IPS DF 6.9 (cell line): Measurements from ENCODE around the gene ZDHHC8.
A peak's percentile ranks its signal among the peaks of the same experiment; 100 is the strongest.

Source experiments
- DNase-seq: peaks from one replicate; pipeline ENCODE4 v3.0.0-alpha.2; 2013; ENCODE audit warnings: low read depth, low spot score
- H3K27ac ChIP-seq: one replicate; pipeline ENCODE4 v1.5.1; 2013; ENCODE audit warnings: low read length, control low read depth
- H3K27me3 ChIP-seq: 2 replicates; pipeline ENCODE4 v1.6.1; 2013; ENCODE audit warnings: mild to moderate bottlenecking, low read length; ENCODE audit not compliant: control insufficient read depth, insufficient read depth
- H3K36me3 ChIP-seq: 2 replicates; pipeline ENCODE4 v1.6.1; 2013; ENCODE audit warnings: low read length; ENCODE audit not compliant: control insufficient read depth, insufficient read depth
- H3K4me1 ChIP-seq: 2 replicates; pipeline ENCODE4 v1.6.1; 2013; ENCODE audit warnings: low read length; ENCODE audit not compliant: control insufficient read depth, insufficient read depth
- H3K4me3 ChIP-seq: 2 replicates; pipeline ENCODE4 v1.5.1; 2013; ENCODE audit warnings: mild to moderate bottlenecking, low read length
- H3K9me3 ChIP-seq: 2 replicates; pipeline ENCODE4 v1.6.1; 2013; ENCODE audit warnings: low read length, inconsistent platforms; ENCODE audit not compliant: control insufficient read depth, insufficient read depth
- WGBS: extraction: QIAGEN DNeasy Blood & Tissue Kit; methylation state at CpG from one replicate; pipeline ENCODE4 v1.1.7; 2013; ENCODE audit warnings: mixed read lengths, missing lambda C conversion rate; ENCODE audit not compliant: insufficient read length, insufficient coverage; 5-methylcytosine and 5-hydroxymethylcytosine counted together

ZDHHC8 gene

DNA sequence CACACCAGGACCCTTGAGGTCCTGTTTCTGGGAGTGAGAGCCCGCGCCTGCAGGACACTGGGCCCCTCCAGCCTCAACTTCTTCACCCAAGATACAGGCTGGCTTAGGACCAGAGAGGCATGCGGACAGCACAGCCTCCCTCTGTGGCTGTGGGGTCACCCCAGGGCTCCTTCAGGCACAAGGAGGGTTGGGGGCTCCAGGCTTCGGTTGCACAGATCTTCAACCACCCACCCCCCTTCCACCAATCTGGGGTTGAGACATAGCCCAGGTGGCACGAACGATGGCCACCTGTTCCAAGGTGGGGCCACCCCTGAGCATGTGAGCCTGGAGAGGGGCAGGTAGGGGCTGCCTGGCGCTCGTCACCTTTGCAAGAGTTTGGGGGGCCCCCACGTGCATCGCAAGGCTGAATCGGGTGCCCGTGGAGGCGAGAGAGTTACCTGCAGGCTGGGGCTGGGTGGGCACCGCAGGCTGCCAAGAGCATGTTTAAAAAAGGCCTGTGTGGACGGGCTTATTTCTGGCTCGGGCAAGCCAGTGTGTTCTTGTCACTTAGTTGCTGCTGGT is 1.2 kb downstream of the ZDHHC8 start:
- no CpG with 5 or more reads among the region's 16 CpGs for WGBS
- peaks cover 4% of the 10 kb centered on the region; the same call in 1 of the 2 replicates for H3K4me1 ChIP-seq
- H3K36me3 ChIP-seq = no peaks in the 10 kb centered on the region; the same call in 1 of the 2 replicates
- H3K4me3 ChIP-seq = peak overlapping the region; percentile 61; the same call in 1 of the 2 replicates
- no peak overlapping the region for H3K27ac ChIP-seq
- H3K27me3 ChIP-seq = no peaks in the 10 kb centered on the region
- H3K9me3 ChIP-seq = no peaks in the 10 kb centered on the region
- DNase-seq = no peak

DNA sequence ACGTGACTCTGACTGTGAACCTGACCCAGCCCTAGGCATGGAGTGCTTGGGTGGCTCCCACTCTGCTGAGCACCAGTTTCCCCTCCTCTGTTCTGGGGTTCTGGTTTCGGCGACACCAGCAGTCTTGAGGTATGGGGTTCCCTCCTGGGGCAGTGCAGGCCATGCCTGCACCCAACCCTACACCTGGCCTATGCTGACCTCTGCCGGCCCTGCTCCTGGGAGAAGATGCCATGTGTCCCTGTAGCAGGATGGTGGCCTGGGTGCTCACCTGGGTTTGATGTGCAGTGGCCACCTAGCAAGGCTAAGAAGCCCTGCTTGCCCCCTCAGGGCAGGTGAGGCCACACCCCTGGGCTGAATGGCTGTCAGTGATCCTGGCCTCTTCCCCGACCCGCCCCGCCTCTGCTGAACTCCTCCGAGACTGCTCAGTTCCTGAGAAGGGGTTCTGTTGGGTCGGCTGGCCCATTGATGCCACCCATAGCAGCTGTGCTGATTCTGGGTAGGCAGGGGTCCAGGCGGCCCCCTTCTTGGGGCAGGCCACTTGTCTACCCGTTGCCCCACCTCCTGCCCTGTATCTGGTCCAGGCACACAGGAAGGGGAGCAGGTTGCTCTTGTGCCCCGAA is 2.4 kb downstream of the ZDHHC8 start:
- no CpG with 5 or more reads among the region's 12 CpGs for WGBS
- no peak for DNase-seq
- Histone ChIP-seq H3K27me3 (no peaks in the 10 kb centered on the region), H3K4me3 (no peak overlapping the region), H3K4me1 (peaks cover 4% of the 10 kb centered on the region; the same call in 1 of the 2 replicates), H3K27ac (no peak overlapping the region), H3K36me3 (no peaks in the 10 kb centered on the region; the same call in 1 of the 2 replicates), H3K9me3 (no peaks in the 10 kb centered on the region)

DNA sequence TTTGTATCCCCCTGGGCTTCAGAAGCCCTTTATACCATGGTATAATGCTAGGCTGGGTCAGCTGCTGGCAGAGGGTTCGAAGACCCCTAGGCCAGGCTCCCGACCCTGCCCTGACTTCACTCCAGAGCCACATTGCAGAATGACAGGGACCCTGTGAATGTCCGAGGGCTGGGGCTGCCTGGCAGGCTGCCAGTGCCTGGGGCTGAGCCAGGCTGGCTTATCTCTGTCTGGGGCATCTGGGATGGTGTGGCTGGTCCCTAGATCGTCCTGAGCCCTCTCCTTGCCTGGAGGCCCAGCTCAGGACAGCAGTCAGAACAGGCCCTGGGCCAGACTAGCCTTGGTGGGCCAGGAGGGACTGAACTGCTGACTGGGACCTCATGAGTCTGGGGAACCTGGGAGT is 3.7 kb downstream of the ZDHHC8 start:
- Histone ChIP-seq H3K27ac (no peak overlapping the region), H3K36me3 (peaks cover 4% of the 10 kb centered on the region), H3K27me3 (no peaks in the 10 kb centered on the region), H3K9me3 (no peaks in the 10 kb centered on the region), H3K4me1 (peaks cover 4% of the 10 kb centered on the region; the same call in 1 of the 2 replicates), H3K4me3 (no peak overlapping the region)
- WGBS = no CpG with 5 or more reads among the region's 4 CpGs
- DNase-seq = no peak

DNA sequence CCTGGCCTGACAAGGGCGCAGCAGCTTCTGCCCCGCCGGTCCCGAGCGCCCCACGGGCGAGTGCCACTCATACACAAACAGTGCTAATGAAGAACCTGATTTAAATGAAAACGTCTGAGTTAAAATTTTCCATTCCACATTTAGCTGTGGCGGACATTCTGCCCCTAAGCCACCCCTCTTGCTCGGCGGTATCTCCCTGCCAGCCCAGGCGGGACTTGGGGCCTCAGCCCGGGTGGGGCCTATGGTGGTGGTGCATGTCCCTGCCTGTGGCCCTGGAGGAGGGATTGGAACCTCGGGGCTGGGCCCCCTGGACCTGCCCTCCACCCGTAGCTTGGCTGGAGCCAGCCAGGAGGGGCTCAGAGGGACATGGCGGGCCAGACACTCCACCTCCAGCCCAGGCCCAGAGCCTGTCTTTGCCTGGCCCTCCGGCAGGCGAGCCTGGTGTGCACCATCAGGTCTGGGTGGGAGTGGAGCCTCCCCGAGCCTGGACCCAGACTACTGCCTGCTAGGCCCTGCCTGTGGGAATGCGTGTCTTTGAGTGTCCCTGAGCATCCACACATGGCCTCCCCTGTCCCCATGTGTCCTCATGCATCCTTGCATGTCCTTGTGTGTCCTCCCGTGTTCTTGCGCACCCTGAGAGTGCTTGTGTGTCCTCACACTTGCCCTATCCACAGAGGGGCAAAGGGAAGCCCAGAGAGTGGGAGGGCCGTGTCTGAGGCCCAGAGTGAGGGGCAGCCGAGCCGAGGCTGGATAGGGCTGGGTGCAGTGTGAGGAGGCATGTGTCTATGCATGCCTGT is 4.4 kb downstream of the ZDHHC8 start:
- Histone ChIP-seq H3K36me3 (peaks cover 4% of the 10 kb centered on the region), H3K4me1 (peaks cover 4% of the 10 kb centered on the region; the same call in 1 of the 2 replicates), H3K27ac (no peak overlapping the region), H3K27me3 (no peaks in the 10 kb centered on the region), H3K9me3 (no peaks in the 10 kb centered on the region), H3K4me3 (no peak overlapping the region)
- WGBS = no CpG with 5 or more reads among the region's 25 CpGs
- DNase-seq = no peak

DNA sequence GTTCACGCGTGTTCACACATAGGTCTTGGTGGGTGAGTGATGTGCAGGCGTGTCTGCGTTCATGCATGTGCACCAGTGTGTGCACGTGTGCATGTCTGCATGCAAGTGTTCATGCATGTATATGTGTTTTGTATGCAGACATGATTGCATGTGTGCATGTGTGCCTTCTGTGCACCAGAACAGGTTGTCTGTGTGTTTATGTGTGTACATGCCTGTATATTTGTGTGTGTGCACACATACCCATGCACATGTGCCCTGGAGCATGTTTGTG is 4.9 kb downstream of the ZDHHC8 start:
- no peak overlapping the region for H3K4me3 ChIP-seq
- H3K27me3 ChIP-seq = no peaks in the 10 kb centered on the region
- peaks cover 6% of the 10 kb centered on the region for H3K36me3 ChIP-seq
- peaks cover 4% of the 10 kb centered on the region; the same call in 1 of the 2 replicates for H3K4me1 ChIP-seq
- no peak overlapping the region for H3K27ac ChIP-seq
- no peaks in the 10 kb centered on the region for H3K9me3 ChIP-seq
- WGBS = no CpG with 5 or more reads among the region's 5 CpGs
- no peak for DNase-seq

DNA sequence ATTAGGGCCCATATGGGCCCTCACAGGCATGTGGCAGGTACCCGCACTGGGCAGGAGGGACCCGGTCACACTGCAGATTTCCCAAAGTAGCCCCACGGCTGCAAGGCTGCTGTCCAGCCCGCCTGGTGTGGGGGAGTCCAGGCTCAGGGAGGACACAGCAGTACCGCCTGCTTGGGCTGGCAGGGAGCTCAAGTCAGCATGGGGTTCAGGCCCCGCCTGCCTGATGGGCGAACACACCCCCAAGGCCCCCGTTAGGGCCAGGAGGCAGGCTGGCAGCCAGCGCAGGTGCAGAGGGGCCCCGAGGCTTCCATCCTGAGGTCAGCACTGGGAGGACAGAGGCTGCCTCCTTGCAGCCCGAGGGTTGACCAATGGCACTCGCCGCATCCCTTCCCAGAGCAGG is 5.5 kb downstream of the ZDHHC8 start:
- H3K4me1 ChIP-seq = peaks cover 4% of the 10 kb centered on the region; the same call in 1 of the 2 replicates
- no peak for DNase-seq
- WGBS = no CpG with 5 or more reads among the region's 13 CpGs
- H3K36me3 ChIP-seq = peaks cover 11% of the 10 kb centered on the region
- H3K27me3 ChIP-seq = no peaks in the 10 kb centered on the region
- H3K9me3 ChIP-seq = no peaks in the 10 kb centered on the region
- no peak overlapping the region for H3K4me3 ChIP-seq
- H3K27ac ChIP-seq = no peak overlapping the region

DNA sequence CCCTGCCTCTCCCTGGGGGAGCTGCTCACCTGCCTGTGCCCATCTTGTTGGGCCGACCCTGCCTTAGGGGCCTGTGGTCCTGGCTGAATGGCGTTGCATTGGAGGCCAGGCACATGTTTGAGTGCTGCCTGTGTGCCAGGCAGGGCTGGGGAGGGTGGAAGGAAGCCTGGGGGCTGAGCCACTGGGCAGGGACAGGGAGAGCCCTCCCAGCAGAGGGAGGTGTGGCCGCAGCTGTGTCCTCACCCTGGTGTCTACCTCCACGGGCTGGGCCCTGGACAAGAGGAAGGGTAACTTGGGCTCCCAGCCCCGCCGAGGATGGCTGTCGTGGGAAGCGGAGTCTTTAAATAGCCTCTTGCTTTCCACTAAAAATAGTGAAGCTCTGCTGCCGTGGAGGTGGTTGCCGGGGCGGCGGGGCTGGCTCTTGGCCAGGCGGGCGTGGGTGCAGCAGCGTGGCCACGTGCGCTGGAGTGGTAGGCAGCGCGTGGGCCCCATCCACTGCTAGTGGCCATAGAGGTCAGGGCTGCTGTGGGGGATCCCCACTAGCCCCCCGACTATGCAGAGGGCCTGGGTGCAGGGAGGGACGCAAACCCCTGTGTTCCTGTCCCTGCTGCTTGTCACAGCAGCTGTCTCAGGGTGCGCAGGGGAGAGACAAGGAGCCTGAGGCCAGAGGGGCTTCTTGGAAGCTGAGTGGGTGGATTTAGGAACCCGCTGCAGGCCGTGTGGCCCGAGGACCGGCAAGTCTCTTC is 6.2 kb downstream of the ZDHHC8 start:
- no peaks in the 10 kb centered on the region for H3K9me3 ChIP-seq
- no peak overlapping the region for H3K27ac ChIP-seq
- H3K36me3 ChIP-seq = peaks cover 11% of the 10 kb centered on the region
- no peaks in the 10 kb centered on the region for H3K27me3 ChIP-seq
- H3K4me3 ChIP-seq = no peak overlapping the region; the same call in 1 of the 2 replicates
- no CpG with 5 or more reads among the region's 26 CpGs for WGBS
- H3K4me1 ChIP-seq = no peaks in the 10 kb centered on the region
- DNase-seq = no peak

DNA sequence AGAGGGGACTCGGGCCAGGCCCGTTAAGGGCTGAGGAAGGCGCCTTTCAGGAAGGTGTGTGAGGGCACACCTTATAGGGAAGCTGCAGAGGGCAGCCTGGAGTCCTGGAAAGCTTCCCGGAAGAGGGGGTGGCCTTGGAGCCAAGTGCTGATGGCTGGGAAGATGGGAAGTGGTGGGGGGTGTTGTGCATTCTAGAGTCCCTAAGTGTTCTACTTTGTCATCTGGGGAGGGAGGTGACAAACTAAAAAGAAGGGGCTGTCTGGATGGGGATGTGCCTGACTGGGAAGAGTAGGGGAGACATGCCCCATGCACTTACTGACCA is 6.8 kb downstream of the ZDHHC8 start:
- H3K9me3 ChIP-seq = no peaks in the 10 kb centered on the region
- peaks cover 11% of the 10 kb centered on the region for H3K36me3 ChIP-seq
- no peak overlapping the region for H3K27ac ChIP-seq
- DNase-seq = no peak
- H3K4me1 ChIP-seq = no peaks in the 10 kb centered on the region
- WGBS = no CpG with 5 or more reads among the region's 4 CpGs
- H3K27me3 ChIP-seq = no peaks in the 10 kb centered on the region
- no peak overlapping the region for H3K4me3 ChIP-seq

DNA sequence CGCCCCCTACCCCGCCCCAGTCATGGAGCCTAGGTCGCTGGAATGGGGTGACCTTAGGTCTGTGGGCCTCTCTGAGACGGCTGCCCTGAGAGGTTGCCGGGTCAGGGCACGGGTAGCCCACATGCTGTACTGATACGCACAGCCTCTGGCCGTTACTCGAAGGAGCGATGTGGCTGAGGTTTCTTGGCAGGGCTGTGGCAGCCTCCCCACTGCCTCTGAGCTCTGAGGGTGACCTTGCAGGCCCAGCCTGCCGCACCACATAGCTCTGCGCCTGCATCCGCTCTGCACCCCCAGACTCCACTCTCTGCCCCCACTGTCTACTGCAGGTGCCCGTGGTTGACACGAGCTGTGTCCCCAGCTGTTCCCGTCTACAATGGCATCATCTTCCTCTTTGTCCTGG is 7.3 kb downstream of the ZDHHC8 start:
- Histone ChIP-seq H3K27ac (no peak overlapping the region), H3K36me3 (peaks cover 11% of the 10 kb centered on the region), H3K9me3 (no peaks in the 10 kb centered on the region), H3K4me3 (no peak overlapping the region), H3K27me3 (no peaks in the 10 kb centered on the region), H3K4me1 (no peaks in the 10 kb centered on the region)
- WGBS = no CpG with 5 or more reads among the region's 16 CpGs
- no peak for DNase-seq

DNA sequence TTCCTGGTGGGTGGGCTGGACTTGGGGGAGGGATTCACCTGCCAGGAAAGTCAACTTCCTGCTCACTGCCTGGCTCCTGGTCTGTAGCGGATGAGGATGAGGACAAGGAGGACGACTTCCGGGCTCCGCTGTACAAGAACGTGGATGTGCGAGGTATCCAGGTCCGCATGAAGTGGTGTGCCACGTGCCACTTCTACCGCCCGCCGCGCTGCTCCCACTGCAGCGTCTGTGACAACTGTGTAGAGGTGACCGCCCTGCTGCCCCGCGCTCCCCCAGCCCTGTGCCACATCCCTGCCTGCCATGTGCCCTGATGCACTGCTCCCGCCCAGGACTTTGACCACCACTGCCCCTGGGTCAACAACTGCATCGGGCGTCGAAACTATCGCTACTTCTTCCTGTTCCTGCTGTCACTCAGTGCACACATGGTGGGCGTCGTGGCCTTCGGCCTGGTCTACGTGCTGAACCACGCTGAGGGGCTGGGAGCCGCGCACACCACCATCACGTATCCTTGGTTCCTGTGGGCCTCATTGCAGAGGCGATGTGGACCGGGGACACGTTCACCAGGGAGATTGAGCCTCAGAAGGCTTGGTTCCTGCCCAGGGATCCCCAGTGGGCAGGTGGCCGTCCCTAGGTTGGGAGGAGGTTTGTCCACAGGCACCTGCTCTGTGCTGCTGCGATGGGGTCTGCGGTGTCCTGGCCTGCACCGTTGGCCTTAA is 7.9 kb downstream of the ZDHHC8 start:
- WGBS = no CpG with 5 or more reads among the region's 36 CpGs
- Histone ChIP-seq H3K9me3 (no peaks in the 10 kb centered on the region), H3K27me3 (no peaks in the 10 kb centered on the region), H3K27ac (no peak overlapping the region), H3K36me3 (peaks cover 11% of the 10 kb centered on the region), H3K4me1 (no peaks in the 10 kb centered on the region), H3K4me3 (no peak overlapping the region)
- no peak for DNase-seq
